Muscle layer of duodenum (tissue), 2 donors: ENCODE results near the gene ABHD17B.
A peak's percentile ranks its signal among the peaks of the same experiment; 100 is the strongest.
"Not testable (repeated sequence)": the region's sequence is repeated elsewhere in the genome, so short reads cannot be mapped to it uniquely, and the experiment has no call there.

ENCODE experiments used
- H3K27ac ChIP-seq: one replicate; pipeline ENCODE4 v1.7.0; 2013; ENCODE audit warnings: mild to moderate bottlenecking, low read length
- H3K27me3 ChIP-seq: one replicate; pipeline ENCODE4 v1.7.0; 2013; ENCODE audit warnings: low read depth, mild to moderate bottlenecking, control low read depth, low read length
- H3K36me3 ChIP-seq, 2 donors: one replicate each; pipeline ENCODE4 v1.7.0; 2013; ENCODE audit warnings: low read length in 2 of 2, control low read depth in 1 of 2, mild to moderate bottlenecking in 1 of 2; ENCODE audit not compliant: insufficient read depth in 2 of 2, control insufficient read depth in 1 of 2
- H3K4me1 ChIP-seq, 2 donors: one replicate each; pipeline ENCODE4 v1.7.0; 2013; ENCODE audit warnings: low read length in 2 of 2, mild to moderate bottlenecking in 2 of 2, control low read depth in 1 of 2, moderate library complexity in 1 of 2; ENCODE audit not compliant: insufficient read depth in 2 of 2, control insufficient read depth in 1 of 2
- H3K4me3 ChIP-seq, 2 donors: one replicate each; pipeline ENCODE4 v1.7.0; 2013; ENCODE audit warnings: low read length in 2 of 2, low read depth in 1 of 2, mild to moderate bottlenecking in 1 of 2
- H3K9me3 ChIP-seq, 2 donors: one replicate each; pipeline ENCODE4 v1.7.0; 2013; ENCODE audit warnings: low read length in 2 of 2, control low read depth in 1 of 2, mild to moderate bottlenecking in 1 of 2; ENCODE audit not compliant: control insufficient read depth in 1 of 2
- donor health status: healthy.

The ABHD17B gene

GRCh38 chr9:71911908-71912335, 929 bp upstream of the ABHD17B start:
- H3K4me1 ChIP-seq, result peaks cover 8 to 22% of the 10 kb centered on the region in 2 donors
- peak overlapping the region; percentile 92 for H3K27ac ChIP-seq
- no peaks in the 10 kb centered on the region for H3K27me3 ChIP-seq
- peak overlapping the region; percentile 96 to 98 for H3K4me3 ChIP-seq
- H3K36me3 ChIP-seq, result peaks cover 0 to 7% of the 10 kb centered on the region in 2 donors
- no peaks in the 10 kb centered on the region for H3K9me3 ChIP-seq

DNA sequence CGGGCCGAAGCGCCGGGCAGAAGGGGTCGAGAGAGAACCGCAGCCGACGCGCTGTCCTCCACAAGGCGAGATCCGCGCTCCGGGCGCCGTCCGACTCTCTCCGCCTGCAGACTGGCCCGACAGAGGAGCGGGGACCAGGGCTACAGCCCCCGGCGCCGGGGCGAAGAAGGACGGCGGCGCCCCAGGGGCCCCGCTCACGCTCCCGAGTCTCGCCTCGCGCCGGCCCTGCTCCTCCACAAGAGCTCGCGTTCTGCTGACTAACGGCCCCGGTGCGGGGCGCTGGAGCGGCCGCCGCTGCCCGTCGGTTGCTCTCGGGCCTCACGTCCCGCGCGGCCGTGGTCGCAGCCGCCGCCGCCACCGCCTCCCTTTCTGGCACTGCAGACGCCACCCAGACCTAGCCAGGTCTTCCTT, 338 bp downstream of the ABHD17B start:
- H3K4me1 ChIP-seq, result peaks cover 8 to 22% of the 10 kb centered on the region in 2 donors
- H3K27me3 ChIP-seq, result no peaks in the 10 kb centered on the region
- H3K36me3 ChIP-seq, result peaks cover 0 to 9% of the 10 kb centered on the region in 2 donors
- peak overlapping the region; percentile 96 to 98 for H3K4me3 ChIP-seq
- H3K9me3 ChIP-seq, result no peaks in the 10 kb centered on the region
- peak overlapping the region; percentile 92 for H3K27ac ChIP-seq

DNA sequence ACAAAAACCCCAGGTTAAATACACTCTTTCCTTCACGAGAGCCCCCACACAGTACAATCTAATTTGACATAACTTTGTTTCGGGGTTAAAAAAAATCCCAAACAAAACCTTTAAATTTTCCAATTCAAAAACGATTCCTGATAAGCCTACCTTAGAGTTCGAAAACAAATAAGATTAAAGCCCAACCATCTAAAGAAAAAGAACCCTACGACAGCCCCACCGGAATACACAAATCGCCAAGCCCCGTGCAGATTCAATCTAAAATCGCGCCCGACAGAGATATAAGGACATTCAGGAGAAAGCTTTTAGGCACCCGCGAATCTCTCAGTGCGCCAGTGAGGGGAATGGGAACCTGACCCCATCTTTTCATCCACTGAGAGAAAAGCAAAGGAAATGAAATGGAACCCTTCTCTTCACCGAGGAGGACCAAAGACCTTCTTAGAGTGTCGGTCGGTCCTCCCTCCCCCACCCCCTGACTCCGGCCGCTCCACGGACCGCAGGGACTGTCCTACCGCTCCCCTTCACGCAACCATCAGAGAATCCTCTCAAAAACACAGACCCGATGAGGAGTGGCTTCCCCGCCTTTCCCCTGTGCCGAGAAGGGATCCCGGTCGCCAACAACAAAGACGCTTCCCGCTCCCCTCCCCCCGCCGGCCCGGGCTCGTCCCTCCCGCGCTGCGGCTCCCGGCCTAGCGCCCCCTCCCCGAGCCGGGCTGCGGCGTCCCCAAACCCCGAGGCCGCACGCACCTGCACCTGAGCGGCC, 925 bp downstream of the ABHD17B start:
- no peaks in the 10 kb centered on the region for H3K27me3 ChIP-seq
- no peaks in the 10 kb centered on the region for H3K9me3 ChIP-seq
- H3K4me1 ChIP-seq, result peaks cover 8 to 22% of the 10 kb centered on the region in 2 donors
- peak overlapping the region; percentile 92 for H3K27ac ChIP-seq
- peak overlapping the region; percentile 96 to 98 for H3K4me3 ChIP-seq
- peaks cover 0 to 9% of the 10 kb centered on the region in 2 donors for H3K36me3 ChIP-seq

GRCh38 chr9:71908825-71909224, 2.2 kb downstream of the ABHD17B start:
- Histone ChIP-seq H3K4me1 (peaks cover 12 to 22% of the 10 kb centered on the region in 2 donors), H3K4me3 (peak overlapping the region; percentile 96 to 98)

DNA sequence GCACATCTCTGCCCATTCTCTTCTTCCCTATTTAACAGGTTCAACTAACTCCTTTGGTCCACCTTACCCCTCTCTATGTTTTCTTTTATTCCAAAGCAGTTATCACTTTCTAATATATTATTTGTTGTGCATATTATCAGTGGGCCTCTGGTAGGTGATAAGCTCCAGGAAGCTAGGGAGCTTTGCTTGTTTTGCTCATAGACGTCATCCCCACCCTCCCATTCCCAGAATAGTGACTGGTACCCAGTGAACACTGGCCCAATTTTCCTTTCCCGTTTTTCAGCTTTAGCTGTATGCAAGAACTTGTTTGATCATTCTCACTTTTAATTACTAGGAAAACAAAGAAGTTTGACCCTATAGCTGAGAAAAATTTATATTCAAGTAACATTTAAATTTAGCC, 6.9 kb downstream of the ABHD17B start:
- Histone ChIP-seq H3K27me3 (no peaks in the 10 kb centered on the region), H3K4me1 (peaks cover 6 to 15% of the 10 kb centered on the region in 2 donors), H3K9me3 (no peaks in the 10 kb centered on the region), H3K36me3 (peaks cover 0 to 3% of the 10 kb centered on the region in 2 donors), H3K27ac (no peak overlapping the region), H3K4me3 (no peak overlapping the region)

More at GRCh38 chr9:71908825-71909224, 2.2 kb downstream of the ABHD17B start:
- H3K9me3 ChIP-seq, result no peaks in the 10 kb centered on the region
- H3K27ac ChIP-seq, result no peak overlapping the region
- H3K36me3 ChIP-seq, result peaks cover 0 to 9% of the 10 kb centered on the region in 2 donors
- no peaks in the 10 kb centered on the region for H3K27me3 ChIP-seq

GRCh38 chr9:71901695-71902597, 9.0 kb downstream of the ABHD17B start:
- peaks cover 0 to 7% of the 10 kb centered on the region in 2 donors for H3K4me1 ChIP-seq
- H3K9me3 ChIP-seq, result no peaks in the 10 kb centered on the region
- no peak overlapping the region for H3K27ac ChIP-seq
- peaks cover 0 to 3% of the 10 kb centered on the region in 2 donors for H3K36me3 ChIP-seq
- H3K27me3 ChIP-seq, result no peaks in the 10 kb centered on the region
- H3K4me3 ChIP-seq, result no peak overlapping the region

DNA sequence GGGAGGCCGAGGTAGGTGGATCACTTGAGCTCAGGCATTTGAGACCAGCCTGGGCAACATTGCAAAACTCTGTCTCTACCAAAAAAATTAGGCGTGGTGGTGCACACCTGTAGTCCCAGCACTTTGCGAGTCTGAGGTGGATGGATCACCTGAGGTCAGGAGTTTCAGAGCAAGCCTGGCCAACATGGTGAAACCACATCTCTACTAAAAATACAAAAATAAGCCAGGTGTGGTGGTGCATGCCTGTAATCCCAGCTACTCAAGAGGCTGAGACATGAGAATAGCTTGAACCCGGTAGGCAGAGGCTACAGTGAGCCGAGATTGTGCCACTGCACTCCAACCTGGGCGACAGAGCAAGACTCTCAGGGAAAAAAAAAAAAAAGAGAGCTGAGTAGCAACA, 12.2 kb downstream of the ABHD17B start:
- not testable (repeated sequence) for H3K27ac ChIP-seq, H3K9me3 ChIP-seq, H3K4me3 ChIP-seq, H3K27me3 ChIP-seq, H3K4me1 ChIP-seq, H3K36me3 ChIP-seq

DNA sequence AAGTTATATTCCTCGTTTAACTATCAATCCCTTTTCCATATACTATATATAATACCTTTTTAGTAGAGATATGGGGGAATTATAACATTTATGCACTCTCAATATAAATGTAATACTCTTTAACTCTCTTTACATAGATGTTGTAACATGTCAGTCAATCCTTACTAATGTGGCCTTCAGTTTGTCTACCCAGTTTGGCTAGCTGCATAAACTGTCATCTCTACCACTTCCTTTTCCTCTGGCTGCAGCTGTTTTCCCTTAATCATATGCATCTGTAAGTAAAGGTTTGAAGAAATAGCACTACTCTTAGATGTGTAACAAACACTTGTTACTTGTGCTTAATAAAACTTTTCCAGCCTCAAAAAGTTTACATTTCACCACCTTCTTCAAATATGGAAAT, 13.4 kb downstream of the ABHD17B start:
- H3K27ac ChIP-seq, result no peak overlapping the region
- H3K9me3 ChIP-seq, result no peaks in the 10 kb centered on the region
- H3K27me3 ChIP-seq, result no peaks in the 10 kb centered on the region
- peaks cover 4% of the 10 kb centered on the region in 2 donors for H3K4me1 ChIP-seq
- no peak overlapping the region for H3K4me3 ChIP-seq
- H3K36me3 ChIP-seq, result no peaks in the 10 kb centered on the region

GRCh38 chr9:71896761-71897160, 14.2 kb downstream of the ABHD17B start:
- H3K9me3 ChIP-seq, result no peaks in the 10 kb centered on the region
- H3K27ac ChIP-seq, result no peak overlapping the region
- H3K27me3 ChIP-seq, result no peaks in the 10 kb centered on the region
- no peaks in the 10 kb centered on the region for H3K36me3 ChIP-seq
- H3K4me3 ChIP-seq, result no peak overlapping the region
- peaks cover 3 to 4% of the 10 kb centered on the region in 2 donors for H3K4me1 ChIP-seq

- Histone ChIP-seq H3K27me3 (no peaks in the 10 kb centered on the region), H3K4me1 (peaks cover 0 to 4% of the 10 kb centered on the region in 2 donors), H3K36me3 (no peaks in the 10 kb centered on the region), H3K27ac (no peak overlapping the region), H3K4me3 (no peak overlapping the region), H3K9me3 (no peaks in the 10 kb centered on the region)
Observed at GRCh38 chr9:71895955-71896354, 15.0 kb downstream of the ABHD17B start.

DNA sequence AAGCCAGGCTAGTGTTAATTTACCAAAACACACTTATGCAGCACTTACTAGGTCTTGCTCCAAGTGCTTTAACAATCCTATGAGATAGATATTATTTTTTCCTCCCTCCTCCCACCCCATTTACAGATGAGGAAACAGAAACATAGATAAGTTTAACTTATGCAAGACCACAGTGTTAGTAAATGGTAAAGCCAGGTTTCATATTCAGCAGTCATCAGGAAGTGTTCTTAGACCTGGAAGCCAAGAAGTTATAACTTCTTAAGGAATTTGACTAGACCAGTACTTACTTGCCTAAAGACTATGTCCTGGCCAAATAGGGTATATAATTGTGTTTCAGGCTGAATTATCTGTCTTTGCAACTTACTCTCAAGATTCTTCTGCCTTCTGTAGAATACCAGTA, 15.9 kb downstream of the ABHD17B start:
- Histone ChIP-seq H3K36me3 (no peaks in the 10 kb centered on the region), H3K4me3 (no peak overlapping the region), H3K4me1 (peaks cover 0 to 4% of the 10 kb centered on the region in 2 donors), H3K27ac (no peak overlapping the region), H3K27me3 (no peaks in the 10 kb centered on the region), H3K9me3 (no peaks in the 10 kb centered on the region)
